COLO668 (cell line): ENCODE data around the gene IVD.

Experiments used
- DNase-seq: peaks from one replicate; lab custom pipeline; 2025; ENCODE audit not compliant: unreplicated experiment; lab: John Stamatoyannopoulos, UW

Gene IVD

GRCh38 chr15:40372981-40373380 is 32.6 kb upstream of the IVD start:
- no peak for DNase-seq

GRCh38 chr15:40377606-40378005 is 28.0 kb upstream of the IVD start:
- DNase-seq, result no peak

GRCh38 chr15:40379374-40379773 is 26.2 kb upstream of the IVD start:
- no peak for DNase-seq

GRCh38 chr15:40379853-40380252 is 25.7 kb upstream of the IVD start:
- DNase-seq, result no peak

GRCh38 chr15:40380636-40381035 is 25.0 kb upstream of the IVD start:
- no peak for DNase-seq

- DNase-seq, result no peak
Measured at GRCh38 chr15:40381818-40382529, 23.6 kb upstream of the IVD start.

- peak; percentile 91 for DNase-seq
Measured at GRCh38 chr15:40382580-40383456, 22.8 kb upstream of the IVD start, which contains the start of gene KNSTRN. Gene KNSTRN (plus strand): TSS chr15:40382721. CDS start chr15:40382836, 115 bp downstream.

GRCh38 chr15:40386480-40386879 is 19.1 kb upstream of the IVD start:
- no peak for DNase-seq

GRCh38 chr15:40388941-40389823 is 16.4 kb upstream of the IVD start:
- DNase-seq, result no peak

- no peak for DNase-seq
Measured at GRCh38 chr15:40389824-40390595, 15.6 kb upstream of the IVD start.

GRCh38 chr15:40392986-40393948 is 12.3 kb upstream of the IVD start:
- no peak for DNase-seq

GRCh38 chr15:40397688-40398412 is 7.7 kb upstream of the IVD start:
- no peak for DNase-seq

GRCh38 chr15:40398413-40398873 is 7.2 kb upstream of the IVD start:
- no peak for DNase-seq

- no peak for DNase-seq
Measured at GRCh38 chr15:40399370-40399769, 6.2 kb upstream of the IVD start.

GRCh38 chr15:40407330-40407990 is 1.9 kb downstream of the IVD start:
- no peak for DNase-seq

GRCh38 chr15:40409366-40409765 is 3.8 kb downstream of the IVD start:
- no peak for DNase-seq

- DNase-seq, result no peak
Measured at GRCh38 chr15:40410476-40410875, 4.9 kb downstream of the IVD start.
